H9 (cell line): ENCODE data around the gene ODC1. TPM values are rescaled to one million over a fixed set of nuclear protein-coding genes. Genes with fewer than 3 reads are reported as not detected.

ENCODE experiments used
- DNase-seq: peaks from one replicate; pipeline ENCODE4 v3.0.0-alpha.2; 2017
- H2AFZ ChIP-seq: one replicate; pipeline ENCODE4 v1.6.1; 2013; ENCODE audit warnings: mild to moderate bottlenecking, low read length, control low read depth, moderate library complexity
- H2AK5ac ChIP-seq: 2 replicates; pipeline ENCODE4 v1.6.1; 2013; ENCODE audit warnings: low read length, control low read depth, mixed read lengths; ENCODE audit not compliant: insufficient read length
- H2BK120ac ChIP-seq: one replicate; pipeline ENCODE4 v1.6.1; 2013; ENCODE audit warnings: low read depth, mild to moderate bottlenecking, low read length, control low read depth, inconsistent platforms; ENCODE audit not compliant: poor library complexity, severe bottlenecking
- H2BK12ac ChIP-seq: 2 replicates; pipeline ENCODE4 v1.6.1; 2013; ENCODE audit warnings: low read length, control low read depth, mixed read lengths, low read depth; ENCODE audit not compliant: insufficient read length
- H2BK15ac ChIP-seq: 2 replicates; pipeline ENCODE4 v1.6.1; 2013; ENCODE audit warnings: low read depth, low read length, control low read depth
- H2BK20ac ChIP-seq: one replicate; pipeline ENCODE4 v1.6.1; 2013; ENCODE audit warnings: low read depth, mild to moderate bottlenecking, low read length, control low read depth, inconsistent platforms; ENCODE audit not compliant: poor library complexity, severe bottlenecking
- H2BK5ac ChIP-seq: 2 replicates; pipeline ENCODE4 v1.6.1; 2013; ENCODE audit warnings: low read length, control low read depth, mixed read lengths; ENCODE audit not compliant: insufficient read length
- H3K14ac ChIP-seq: 2 replicates; pipeline ENCODE4 v1.6.1; 2013; ENCODE audit warnings: low read length, control low read depth; ENCODE audit not compliant: insufficient read depth
- H3K18ac ChIP-seq: 2 replicates; pipeline ENCODE4 v1.6.1; 2013; ENCODE audit warnings: low read depth, mild to moderate bottlenecking, mixed read lengths, low read length, control low read depth; ENCODE audit not compliant: insufficient read length
- H3K23ac ChIP-seq: 2 replicates; pipeline ENCODE4 v1.6.1; 2013; ENCODE audit warnings: low read length, control low read depth, mixed read lengths, low read depth; ENCODE audit not compliant: insufficient read length
- H3K23me2 ChIP-seq: 2 replicates; pipeline ENCODE4 v1.6.1; 2013; ENCODE audit warnings: low read depth, mild to moderate bottlenecking, mixed read lengths, low read length, control low read depth; ENCODE audit not compliant: insufficient read length, poor library complexity, severe bottlenecking
- H3K27ac ChIP-seq: 2 replicates; pipeline ENCODE4 v1.5.1; 2013; ENCODE audit warnings: low read length, control low read depth, mixed read lengths, low read depth; ENCODE audit not compliant: insufficient read length
- H3K27me3 ChIP-seq: 2 replicates; pipeline ENCODE4 v1.6.1; 2013; ENCODE audit warnings: low read length, control low read depth, inconsistent platforms; ENCODE audit not compliant: insufficient read depth
- H3K4ac ChIP-seq: 2 replicates; pipeline ENCODE4 v1.6.1; 2013; ENCODE audit warnings: low read depth, mild to moderate bottlenecking, control low read depth, inconsistent platforms, low read length, moderate library complexity
- H3K4me1 ChIP-seq: 2 replicates; pipeline ENCODE4 v1.6.1; 2013; ENCODE audit warnings: low read length, control low read depth, inconsistent platforms; ENCODE audit not compliant: insufficient read depth
- H3K4me2 ChIP-seq: 2 replicates; pipeline ENCODE4 v1.6.1; 2013; ENCODE audit warnings: low read length, control low read depth, mixed read lengths; ENCODE audit not compliant: insufficient read length, insufficient read depth
- H3K56ac ChIP-seq: 2 replicates; pipeline ENCODE4 v1.6.1; 2013; ENCODE audit warnings: low read depth, mild to moderate bottlenecking, mixed read lengths, low read length, control low read depth; ENCODE audit not compliant: insufficient read length
- H3K79me1 ChIP-seq: 2 replicates; pipeline ENCODE4 v1.6.1; 2013; ENCODE audit warnings: low read depth, mild to moderate bottlenecking, moderate library complexity, low read length, control low read depth, inconsistent platforms; ENCODE audit not compliant: insufficient read depth, poor library complexity, severe bottlenecking
- H3K79me2 ChIP-seq: 2 replicates; pipeline ENCODE4 v1.6.1; 2013; ENCODE audit warnings: low read length, control low read depth, inconsistent platforms; ENCODE audit not compliant: insufficient read depth
- H3K9ac ChIP-seq: 2 replicates; pipeline ENCODE4 v1.6.1; 2013; ENCODE audit warnings: low read length, control low read depth, mixed read lengths; ENCODE audit not compliant: insufficient read length; ENCODE audit errors: extremely low read depth
- H3K9me3 ChIP-seq: one replicate; pipeline ENCODE4 v1.6.1; 2013; ENCODE audit warnings: low read depth, low read length, inconsistent platforms; ENCODE audit not compliant: control insufficient read depth
- H3T11ph ChIP-seq: one replicate; pipeline ENCODE4 v1.6.1; 2013; ENCODE audit warnings: mild to moderate bottlenecking, low read length, control low read depth, inconsistent platforms
- H4K20me1 ChIP-seq: one replicate; pipeline ENCODE4 v1.6.1; 2013; ENCODE audit not compliant: control insufficient read depth, insufficient read length, insufficient read depth
- H4K5ac ChIP-seq: 2 replicates; pipeline ENCODE4 v1.6.1; 2013; ENCODE audit warnings: low read depth, mild to moderate bottlenecking, mixed read lengths, low read length, control low read depth; ENCODE audit not compliant: insufficient read length
- H4K8ac ChIP-seq: replicated peaks from 2 replicates; pipeline ENCODE4 v1.6.1; 2013; ENCODE audit warnings: low read length, control low read depth, mixed read lengths, low read depth; ENCODE audit not compliant: insufficient read length
- H4K91ac ChIP-seq: 2 replicates; pipeline ENCODE4 v1.6.1; 2013; ENCODE audit warnings: low read depth, mild to moderate bottlenecking, moderate library complexity, mixed read lengths, low read length, control low read depth; ENCODE audit not compliant: insufficient read length
- H3K27ac Mint-ChIP-seq, 3 experiments: 2 replicates in 2 of 3; 3 replicates in 1 of 3; pipeline ENCODE4 v1.8.0; 2020 to 2021; ENCODE audit warnings: mixed read lengths in 3 of 3, mild to moderate bottlenecking in 1 of 3, moderate library complexity in 1 of 3
- H3K27me3 Mint-ChIP-seq: 2 replicates; pipeline ENCODE4 v1.8.0; 2021; ENCODE audit warnings: low read depth, mild to moderate bottlenecking, moderate library complexity, mixed read lengths
- H3K36me3 Mint-ChIP-seq, 3 experiments: 2 replicates in 2 of 3; 3 replicates in 1 of 3; pipeline ENCODE4 v1.8.0; 2020 to 2021; ENCODE audit warnings: low read depth in 3 of 3, mixed read lengths in 3 of 3; ENCODE audit not compliant: insufficient read depth in 1 of 3
- H3K4me1 Mint-ChIP-seq, 2 experiments: 2 replicates each; pipeline ENCODE4 v1.8.0; 2020; ENCODE audit warnings: mixed read lengths in 2 of 2
- H3K4me3 Mint-ChIP-seq, 2 experiments: 2 replicates in 1 of 2; 3 replicates in 1 of 2; pipeline ENCODE4 v1.8.0; 2020 to 2021; ENCODE audit warnings: mild to moderate bottlenecking in 2 of 2, mixed read lengths in 2 of 2, moderate library complexity in 1 of 2
- H3K9me3 Mint-ChIP-seq, 2 experiments: 2 replicates in 1 of 2; 3 replicates in 1 of 2; pipeline ENCODE4 v1.8.0; 2020; ENCODE audit warnings: mild to moderate bottlenecking in 2 of 2, mixed read lengths in 2 of 2, moderate library complexity in 1 of 2
- WGBS: extraction: QIAGEN DNeasy Blood & Tissue Kit; methylation state at CpG from one replicate; pipeline ENCODE4 v1.1.7; 2013; ENCODE audit warnings: missing lambda C conversion rate, low lambda C conversion rate, mixed read lengths; ENCODE audit not compliant: insufficient read length; ENCODE audit errors: extremely low coverage; 5-methylcytosine and 5-hydroxymethylcytosine counted together
- total RNA-seq: library from RNA; stranded (reverse); gene quantifications from 2 replicates; pipeline ENCODE4 v1.2.1, GENCODE V29; 2021
- TF ChIP-seq, protein P1 (sequence below): fragments of 200-600 bp; sonication (generic); conservative IDR thresholded peaks from 3 replicates; pipeline ENCODE4 v1.8.0; 2021; ENCODE audit warnings: antibody characterized with exemption, mild to moderate bottlenecking

The ODC1 gene
- total RNA-seq, 1 experiment from 2014 or later = 48.3 TPM

DNA sequence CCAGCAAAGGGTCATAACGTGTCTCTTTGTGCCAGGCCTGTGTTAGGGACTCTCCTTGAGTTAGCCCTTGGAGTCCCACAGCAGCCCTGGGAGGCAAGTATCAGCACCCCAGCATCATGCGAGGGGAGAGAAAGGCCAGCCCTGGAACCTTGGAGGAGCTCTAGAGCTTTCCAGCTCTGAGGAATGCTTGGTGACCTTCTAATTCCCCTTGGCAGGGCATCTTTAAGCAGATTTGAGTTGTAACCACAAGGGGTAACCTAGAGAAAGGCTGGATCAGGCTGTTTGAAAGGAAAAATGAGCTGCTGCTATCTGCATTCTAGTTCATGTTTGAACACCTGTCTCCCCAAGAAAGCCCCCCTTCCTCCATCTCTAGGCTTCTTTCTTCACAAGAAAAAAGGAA, 23.8 kb upstream of the ODC1 start:
- Histone ChIP-seq H3K4me2 (no peak overlapping the region), H3K14ac (no peak overlapping the region), H3K79me1 (no peaks in the 10 kb centered on the region), H3K27me3 (no peaks in the 10 kb centered on the region), H3K23me2 (no peaks in the 10 kb centered on the region), H3K18ac (no peak overlapping the region), H4K5ac (no peak overlapping the region), H2AK5ac (no peak overlapping the region), H3K9me3 (no peaks in the 10 kb centered on the region), H3K23ac (no peak overlapping the region), H3K9ac (no peak overlapping the region), H3K27ac (no peak overlapping the region), H4K8ac (no peak overlapping the region), H3K79me2 (no peaks in the 10 kb centered on the region), H2BK5ac (no peak overlapping the region), H2BK20ac (no peak overlapping the region), H2BK12ac (no peak overlapping the region), H3K4me1 (no peaks in the 10 kb centered on the region; the same call in 1 of the 2 replicates), H2AFZ (no peak overlapping the region), H4K20me1 (no peaks in the 10 kb centered on the region), H2BK15ac (no peak overlapping the region), H3K4ac (no peak overlapping the region), H3K56ac (no peak overlapping the region), H2BK120ac (no peak overlapping the region), H4K91ac (no peak overlapping the region), H3T11ph (no peak overlapping the region)
- TF ChIP-seq, protein P1, sequence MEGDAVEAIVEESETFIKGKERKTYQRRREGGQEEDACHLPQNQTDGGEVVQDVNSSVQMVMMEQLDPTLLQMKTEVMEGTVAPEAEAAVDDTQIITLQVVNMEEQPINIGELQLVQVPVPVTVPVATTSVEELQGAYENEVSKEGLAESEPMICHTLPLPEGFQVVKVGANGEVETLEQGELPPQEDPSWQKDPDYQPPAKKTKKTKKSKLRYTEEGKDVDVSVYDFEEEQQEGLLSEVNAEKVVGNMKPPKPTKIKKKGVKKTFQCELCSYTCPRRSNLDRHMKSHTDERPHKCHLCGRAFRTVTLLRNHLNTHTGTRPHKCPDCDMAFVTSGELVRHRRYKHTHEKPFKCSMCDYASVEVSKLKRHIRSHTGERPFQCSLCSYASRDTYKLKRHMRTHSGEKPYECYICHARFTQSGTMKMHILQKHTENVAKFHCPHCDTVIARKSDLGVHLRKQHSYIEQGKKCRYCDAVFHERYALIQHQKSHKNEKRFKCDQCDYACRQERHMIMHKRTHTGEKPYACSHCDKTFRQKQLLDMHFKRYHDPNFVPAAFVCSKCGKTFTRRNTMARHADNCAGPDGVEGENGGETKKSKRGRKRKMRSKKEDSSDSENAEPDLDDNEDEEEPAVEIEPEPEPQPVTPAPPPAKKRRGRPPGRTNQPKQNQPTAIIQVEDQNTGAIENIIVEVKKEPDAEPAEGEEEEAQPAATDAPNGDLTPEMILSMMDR = peak; percentile 39; the same call in 1 of the 3 replicates
- Mint-ChIP-seq H3K36me3 (no peaks in the 10 kb centered on the region), H3K9me3 (no peaks in the 10 kb centered on the region), H3K4me3 (no peak overlapping the region), H3K27me3 (peaks cover 3% of the 10 kb centered on the region), H3K27ac (no peak overlapping the region), H3K4me1 (peaks cover 4% of the 10 kb centered on the region in 2 experiments)
- WGBS = no CpG with 5 or more reads among the region's 2 CpGs
- no peak for DNase-seq
